HCT116 (cell line): Measurements from ENCODE around the gene C3orf20.

Experiments
- CEBPB ChIP-seq: IDR thresholded peaks from 2 replicates; pipeline ENCODE4 v1.6.1; 2012; ENCODE audit warnings: low read depth
- CTCF ChIP-seq, 3 experiments: fragments of 200-600 bp in 1 of 3; sonication (generic) in 1 of 3; IDR thresholded peaks in 2 of 3; conservative IDR thresholded peaks in 1 of 3; 2 replicates each; pipeline ENCODE4 v1.5.1; 2012 to 2017; ENCODE audit warnings: low read depth in 2 of 3, low read length in 2 of 3, antibody characterized with exemption in 1 of 3, borderline replicate concordance in 1 of 3, control low read depth in 1 of 3, mild to moderate bottlenecking in 1 of 3, mixed read lengths in 1 of 3, mixed run types in 1 of 3, moderate library complexity in 1 of 3; ENCODE audit not compliant: insufficient read depth in 1 of 3
- EZH2 ChIP-seq: fragments of 200-600 bp; sonication (generic); IDR thresholded peaks from 2 replicates; pipeline ENCODE4 v1.6.1; 2017; ENCODE audit warnings: antibody characterized with exemption, mixed run types
- FOSL1 ChIP-seq: IDR thresholded peaks from 2 replicates; pipeline ENCODE4 v1.6.1; 2012; ENCODE audit warnings: low read depth
- POLR2A ChIP-seq: IDR thresholded peaks from 2 replicates; pipeline ENCODE4 v1.7.0; 2011; ENCODE audit warnings: borderline replicate concordance; ENCODE audit not compliant: insufficient read depth, insufficient read length; ENCODE audit errors: extremely low read depth
- RAD21 ChIP-seq: IDR thresholded peaks from 2 replicates; pipeline ENCODE4 v1.6.1; 2012; ENCODE audit warnings: low read depth, mild to moderate bottlenecking

GRCh38 chr3:14814411-14814871 is 139.5 kb downstream of the C3orf20 start:
- TF ChIP-seq CEBPB (no peak), FOSL1 (no peak), CTCF (IDR thresholded peaks at IDR 0.05 in 2 of 3, conservative IDR thresholded peaks at IDR 0.05 in 1 of 3; ENCODE audit: borderline replicate concordance in 1 of 3, insufficient read depth in 1 of 3, low read depth in 2 of 3, low read length in 2 of 3) (no peak), POLR2A (no peak), RAD21 (no peak), EZH2 (no peak)
